Adipose tissue (tissue), 3 donors: ENCODE results near the gene PPIL4. TPM values are rescaled to one million over a fixed set of nuclear protein-coding genes. Genes with fewer than 3 reads are reported as not detected.
"Not testable (repeated sequence)": the region's sequence is repeated elsewhere in the genome, so short reads cannot be mapped to it uniquely, and the experiment has no call there.

Experiments
- H3K27ac ChIP-seq: one replicate; pipeline ENCODE4 v1.5.1; 2013; ENCODE audit warnings: low read depth, low read length
- WGBS, 3 donors: extraction: QIAGEN DNeasy Blood & Tissue Kit; methylation state at CpG; one replicate each; pipeline ENCODE4 v1.1.7; 2013; 5-methylcytosine and 5-hydroxymethylcytosine counted together
- polyA plus RNA-seq, 3 donors: library from polyadenylated mRNA; stranded (reverse); fragments of 200-250 nt; gene quantifications; one replicate each; pipeline ENCODE4 v1.2.3, GENCODE V29; 2013
- donor health status: healthy with polysubstance abuse.
- donor health status: Bipolar disorder and iron deficiency.
- donor health status: healthy.

PPIL4 gene
- polyA plus RNA-seq, 3 donors = 6.7 to 28.6 (median 13.6) TPM

GRCh38 chr6:149544646-149545257 lies 1.1 kb downstream of the PPIL4 start:
- WGBS, 3 donors = 13 to 36% (median 25%) methylated on average over 12 of the region's 12 CpGs
- no peak overlapping the region for H3K27ac ChIP-seq

GRCh38 chr6:149541139-149541538 lies 4.7 kb downstream of the PPIL4 start:
- WGBS, 3 donors = 87 to 90% (median 87%) methylated on average over 2 of the region's 2 CpGs
- no peak overlapping the region for H3K27ac ChIP-seq

DNA sequence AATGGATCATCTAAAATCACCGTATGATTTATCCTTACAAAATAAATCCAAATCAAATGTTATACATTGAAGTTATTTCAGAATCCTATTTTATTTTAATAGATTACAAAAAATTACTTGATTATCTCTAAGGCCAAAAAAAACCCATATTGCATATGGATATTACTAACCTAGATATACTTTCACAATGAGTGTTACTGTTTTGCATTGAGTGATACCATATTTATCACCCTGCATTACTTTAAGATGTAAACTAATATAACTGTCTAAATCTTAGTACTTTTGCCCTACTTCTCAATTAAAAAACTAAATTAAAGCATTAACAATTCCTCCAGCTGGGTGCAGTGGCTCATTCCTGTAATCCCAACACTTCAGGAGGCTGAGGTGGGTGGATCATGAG lies 11.1 kb downstream of the PPIL4 start:
- no peak overlapping the region for H3K27ac ChIP-seq

GRCh38 chr6:149529650-149530049 lies 16.2 kb downstream of the PPIL4 start:
- no peak overlapping the region for H3K27ac ChIP-seq
- WGBS, 3 donors = 94 to 99% (median 95%) methylated on average over 5 of the region's 5 CpGs

More for the DNA sequence above, 11.1 kb downstream of the PPIL4 start:
- WGBS, 3 donors = 90 to 98% (median 94%) methylated on average over 1 of the region's 1 CpG

DNA sequence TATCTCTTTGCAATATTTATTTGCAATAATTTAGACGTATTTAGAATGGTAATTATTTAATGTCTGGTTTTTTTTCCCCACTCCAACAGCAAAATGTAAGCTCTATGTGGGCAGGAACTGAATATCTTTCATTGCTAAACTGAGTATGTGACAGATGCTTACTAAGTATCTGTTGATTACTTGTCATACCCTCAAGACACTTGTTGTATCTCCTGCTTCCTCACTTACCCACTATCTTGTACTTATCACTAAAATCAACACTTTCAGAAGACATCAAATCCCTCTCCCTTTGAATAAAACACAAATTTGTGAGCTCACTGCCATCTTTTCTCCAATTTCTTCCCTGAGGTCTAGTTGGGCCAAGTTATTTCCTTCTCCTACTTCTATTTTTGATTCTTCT lies 30.3 kb downstream of the PPIL4 start:
- no peak overlapping the region for H3K27ac ChIP-seq
- WGBS, 3 donors = 91 to 97% (median 93%) methylated on average over 1 of the region's 1 CpG

DNA sequence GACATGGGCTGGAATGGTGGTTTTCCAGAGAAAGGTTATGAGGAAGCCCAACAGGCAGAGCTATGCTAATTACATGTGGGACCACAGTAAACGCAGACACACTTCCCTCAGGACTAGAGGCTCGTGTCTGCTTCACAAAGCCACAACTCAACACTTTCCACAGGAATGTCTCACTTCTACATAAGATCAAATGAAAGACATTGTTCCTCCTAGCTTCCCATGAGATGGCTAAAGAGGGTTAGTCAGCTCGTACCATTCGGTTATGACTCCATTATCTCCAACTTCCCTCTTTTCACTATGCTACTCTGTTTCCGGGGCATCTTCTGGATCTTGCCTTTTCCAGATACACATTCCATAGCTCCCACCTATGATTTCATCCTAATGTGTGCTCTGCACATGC lies 31.9 kb downstream of the PPIL4 start:
- 72 to 89% (median 84%) methylated on average over 5 of the region's 5 CpGs for WGBS, 3 donors

DNA sequence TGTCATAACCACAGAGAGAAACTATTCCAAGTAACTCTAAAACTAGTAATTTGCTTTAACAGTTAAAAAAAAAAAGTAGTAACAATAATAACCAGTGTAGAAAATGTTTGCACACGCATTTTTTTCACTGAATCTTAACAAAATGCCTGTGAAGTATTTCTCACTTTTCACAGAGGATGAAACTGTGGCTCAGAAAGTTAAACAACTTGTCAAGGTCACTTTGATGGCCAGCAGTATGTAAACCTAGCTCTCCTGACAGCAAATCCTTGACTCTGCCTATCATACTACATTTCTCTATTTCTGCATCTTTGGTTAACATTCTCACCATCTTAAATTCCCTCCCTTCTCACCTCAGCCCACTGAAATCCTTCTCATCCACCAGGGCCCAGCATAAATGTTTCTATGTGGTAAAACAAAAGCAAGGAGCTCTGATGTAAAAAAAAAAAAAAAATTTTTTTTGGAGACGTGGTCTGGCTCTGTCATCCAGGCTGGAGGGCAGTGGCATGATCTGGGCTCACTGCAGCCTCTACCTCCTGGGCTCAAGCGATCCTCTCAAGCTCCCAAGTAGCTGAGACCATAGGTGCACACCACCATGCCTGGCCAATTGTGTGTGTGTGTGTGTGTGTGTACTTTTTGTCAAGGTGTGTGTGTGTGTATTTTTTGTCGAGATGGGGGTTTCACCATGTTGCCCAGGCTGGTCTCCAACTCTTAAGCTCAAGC lies 34.9 kb downstream of the PPIL4 start:
- H3K27ac ChIP-seq = no peak overlapping the region
- 81 to 96% (median 90%) methylated on average over 4 of the region's 4 CpGs for WGBS, 3 donors

More for the DNA sequence above, 31.9 kb downstream of the PPIL4 start:
- no peak overlapping the region for H3K27ac ChIP-seq

DNA sequence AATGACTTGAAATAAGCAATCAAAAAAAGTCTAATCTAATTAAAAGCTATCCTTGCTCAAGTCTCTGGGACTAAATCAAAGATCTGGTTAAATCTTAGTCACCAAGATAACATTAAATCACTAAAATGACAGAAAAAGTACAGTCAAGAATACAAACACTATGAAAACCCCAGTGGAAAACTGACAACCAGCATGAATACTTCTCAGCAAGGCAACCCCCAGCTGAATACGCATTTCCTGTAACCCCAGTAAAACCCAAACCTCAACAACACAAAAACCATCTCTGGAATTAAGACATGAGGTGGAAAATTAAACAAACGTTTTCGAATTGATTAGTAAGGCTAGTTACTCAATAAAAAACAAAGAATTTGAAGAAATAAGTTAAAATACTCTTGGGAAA lies 37.4 kb downstream of the PPIL4 start:
- WGBS, 3 donors = 59 to 86% (median 72%) methylated on average over 3 of the region's 3 CpGs
- H3K27ac ChIP-seq = no peak overlapping the region

GRCh38 chr6:149503872-149504271 lies 42.0 kb downstream of the PPIL4 start:
- 62 to 85% (median 71%) methylated on average over 2 of the region's 2 CpGs for WGBS, 3 donors
- no peak overlapping the region for H3K27ac ChIP-seq

GRCh38 chr6:149503276-149503675 lies 42.6 kb downstream of the PPIL4 start:
- no peak overlapping the region for H3K27ac ChIP-seq
- WGBS, 3 donors = 92 to 100% (median 94%) methylated on average over 2 of the region's 2 CpGs

- no peak overlapping the region for H3K27ac ChIP-seq
- 93 to 96% (median 96%) methylated on average over 3 of the region's 3 CpGs for WGBS, 3 donors
Measured at GRCh38 chr6:149501768-149502167, 44.1 kb downstream of the PPIL4 start.

DNA sequence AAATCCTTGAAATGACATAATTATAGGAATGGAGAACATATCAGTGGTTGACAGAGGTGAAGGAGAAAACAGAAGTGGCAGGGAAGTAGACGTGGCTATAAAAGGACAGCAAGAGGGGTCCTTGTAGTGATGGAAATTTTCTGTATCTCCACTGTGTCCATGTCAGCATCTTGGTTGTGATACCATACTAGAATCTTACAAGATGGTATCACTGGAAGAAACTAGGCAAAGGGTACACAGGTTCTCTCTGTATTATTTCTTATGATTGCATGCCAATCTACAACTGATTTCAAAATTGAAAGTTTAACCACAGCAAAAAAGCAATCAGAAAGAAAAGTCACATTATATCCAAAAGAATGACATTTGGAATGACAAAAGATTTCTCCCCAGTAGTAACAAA lies 44.6 kb downstream of the PPIL4 start:
- WGBS, 3 donors = 87 to 94% (median 89%) methylated on average over 1 of the region's 1 CpG
- H3K27ac ChIP-seq = no peak overlapping the region

- H3K27ac ChIP-seq = no peak overlapping the region
- WGBS, 3 donors = 82 to 93% (median 88%) methylated on average over 1 of the region's 1 CpG
Measured at GRCh38 chr6:149500096-149500495, 45.7 kb downstream of the PPIL4 start.

GRCh38 chr6:149499066-149499465 lies 46.8 kb downstream of the PPIL4 start:
- 57 to 71% (median 71%) methylated on average over 3 of the region's 3 CpGs for WGBS, 3 donors
- H3K27ac ChIP-seq = no peak overlapping the region

DNA sequence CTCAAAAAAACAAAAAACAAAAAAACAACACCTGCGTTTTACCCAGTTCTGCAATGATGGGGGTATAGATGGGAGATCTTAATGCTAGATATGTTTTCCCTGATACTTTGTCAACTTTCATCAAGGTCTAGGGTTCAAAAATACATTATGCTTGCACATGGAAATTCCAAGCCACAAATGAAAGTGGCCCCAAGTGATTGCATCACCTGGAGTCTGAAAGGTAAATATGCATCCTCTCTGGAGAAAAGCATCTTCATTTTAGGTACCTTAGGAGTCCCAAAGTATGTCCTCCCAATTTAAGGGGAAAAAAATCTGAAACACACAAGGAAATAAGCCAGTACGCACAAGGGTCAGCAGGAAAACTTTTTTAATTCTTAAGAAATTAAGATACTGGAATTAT lies 48.5 kb downstream of the PPIL4 start:
- H3K27ac ChIP-seq = no peak overlapping the region
- WGBS, 3 donors = 94 to 96% (median 95%) methylated on average over 2 of the region's 2 CpGs

- WGBS, 3 donors = 88 to 92% (median 90%) methylated on average over 6 of the region's 6 CpGs
- H3K27ac ChIP-seq = not testable (repeated sequence)
Measured at GRCh38 chr6:149496597-149496996, 49.2 kb downstream of the PPIL4 start.

DNA sequence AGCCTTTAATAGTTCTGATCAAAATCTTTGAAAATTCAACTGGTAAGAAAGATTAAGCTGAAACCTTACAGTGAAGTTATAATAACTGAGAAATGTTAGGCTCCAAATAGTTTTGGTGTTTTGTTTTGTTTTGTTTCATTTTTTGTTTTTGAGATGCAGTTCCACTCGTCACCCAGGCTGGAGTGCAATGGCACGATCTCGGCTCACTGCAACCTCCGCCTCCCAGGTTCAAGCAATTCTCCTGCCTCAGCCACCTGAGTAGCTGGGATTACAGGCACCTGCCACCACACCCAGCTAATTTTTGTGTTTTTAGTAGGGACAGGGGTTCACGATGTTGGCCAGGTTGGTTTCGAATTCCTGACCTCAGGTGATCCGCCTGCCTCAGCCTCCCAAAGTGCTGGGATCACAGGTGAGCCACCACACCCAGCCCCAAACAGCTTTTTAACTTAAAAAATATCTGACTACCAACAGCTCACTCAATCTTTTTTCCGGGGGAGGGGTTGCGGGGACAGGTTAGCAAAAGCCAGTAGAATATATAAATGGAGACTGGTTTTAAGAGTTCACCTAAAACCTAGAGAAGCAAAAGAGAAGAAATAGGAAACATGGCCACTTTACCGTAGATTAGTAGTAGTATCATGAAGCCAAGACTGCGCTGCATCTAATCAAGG lies 50.4 kb downstream of the PPIL4 start:
- H3K27ac ChIP-seq = not testable (repeated sequence)
- 75 to 95% (median 89%) methylated on average over 11 of the region's 11 CpGs for WGBS, 3 donors

DNA sequence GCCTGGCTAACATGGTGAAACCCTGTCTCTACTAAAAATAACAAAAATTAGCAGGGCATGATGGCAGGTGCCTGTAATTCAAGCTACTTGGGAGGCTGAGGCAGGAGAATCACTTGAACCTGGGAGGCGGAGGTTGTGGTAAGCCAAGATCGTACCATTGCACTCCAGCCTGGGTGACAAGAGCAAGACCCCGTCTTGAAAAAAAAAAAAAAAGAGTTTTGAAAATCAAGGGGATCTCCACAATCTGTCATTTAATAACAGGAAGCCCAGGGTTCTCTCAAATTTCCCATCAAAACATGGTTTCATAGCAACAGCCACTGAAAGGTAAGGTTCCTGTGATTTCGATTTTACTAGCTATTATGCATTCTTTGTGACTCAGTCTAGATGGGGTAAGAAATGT lies 51.0 kb downstream of the PPIL4 start:
- WGBS, 3 donors = 84 to 89% (median 87%) methylated on average over 4 of the region's 4 CpGs
- not testable (repeated sequence) for H3K27ac ChIP-seq

DNA sequence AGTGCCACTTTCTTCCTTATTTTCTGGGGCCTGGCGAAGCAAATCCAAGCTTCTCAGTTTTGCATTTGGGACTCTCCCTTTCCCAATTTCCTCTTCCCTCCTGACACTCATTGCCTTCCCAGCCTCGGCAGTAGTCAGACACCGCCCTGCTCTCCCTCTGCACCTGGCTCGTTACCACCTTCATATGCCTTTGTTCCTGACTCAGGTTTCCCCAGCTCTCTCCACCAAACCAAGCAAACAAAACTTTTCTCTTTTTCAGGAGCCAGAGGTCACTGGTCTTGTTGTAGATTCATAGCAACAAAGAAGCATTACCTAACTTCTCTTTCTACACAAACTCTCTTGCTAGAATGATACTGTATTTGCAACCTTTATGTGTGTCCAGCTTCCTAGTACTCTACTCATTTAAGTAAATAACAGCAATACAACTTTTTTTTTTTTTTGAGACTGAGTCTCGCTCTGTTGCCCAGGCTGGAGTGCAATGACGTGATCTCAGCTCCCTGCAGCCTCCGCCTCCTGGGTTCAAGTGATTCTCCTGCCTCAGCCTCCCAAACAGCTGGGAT lies 52.0 kb downstream of the PPIL4 start:
- H3K27ac ChIP-seq = no peak overlapping the region
- WGBS, 3 donors = 80 to 86% (median 81%) methylated on average over 7 of the region's 7 CpGs
